GM21381 (cell line): ENCODE measurements around the gene CCNH.

ENCODE experiments used
- ATAC-seq: cut with Tn5 transposase; IDR thresholded peaks from one replicate; pipeline ENCODE4 v1.9.1; 2021; ENCODE audit warnings: mild to moderate bottlenecking, moderate library complexity; ENCODE audit not compliant: unreplicated experiment

Gene CCNH

GRCh38 chr5:87361536-87362213, 51.1 kb downstream of the CCNH start:
- no peak for ATAC-seq

- ATAC-seq, result no peak
Measured at GRCh38 chr5:87361031-87361445, 51.7 kb downstream of the CCNH start.

GRCh38 chr5:87360132-87360531, 52.6 kb downstream of the CCNH start:
- ATAC-seq, result no peak

DNA sequence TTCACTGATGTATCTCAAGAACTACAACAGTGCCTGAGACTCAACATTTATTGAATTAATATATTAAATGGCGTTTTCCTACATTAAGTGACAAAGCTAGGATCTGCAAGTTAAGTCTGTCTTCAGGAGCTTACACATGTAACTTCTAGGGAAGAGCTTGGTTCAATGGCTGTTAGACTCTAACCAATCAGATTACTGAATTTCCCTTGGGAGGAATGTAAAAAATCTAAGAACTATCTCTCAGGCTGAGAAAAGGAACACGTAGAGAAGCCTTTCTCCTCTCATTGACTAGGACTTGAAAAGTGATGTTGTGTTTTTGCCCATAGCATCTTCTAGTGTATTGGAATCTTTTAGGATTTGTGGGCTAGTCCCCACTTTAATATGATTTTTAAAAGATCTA, 53.6 kb downstream of the CCNH start:
- no peak for ATAC-seq

- ATAC-seq, result peak; percentile 91
Measured at GRCh38 chr5:87354496-87354895, 58.2 kb downstream of the CCNH start.

GRCh38 chr5:87347841-87348240, 64.9 kb downstream of the CCNH start:
- no peak for ATAC-seq

- ATAC-seq, result no peak
Measured at GRCh38 chr5:87347272-87347671, 65.5 kb downstream of the CCNH start.
